ENCODE measurements around the gene SRF.

DNA sequence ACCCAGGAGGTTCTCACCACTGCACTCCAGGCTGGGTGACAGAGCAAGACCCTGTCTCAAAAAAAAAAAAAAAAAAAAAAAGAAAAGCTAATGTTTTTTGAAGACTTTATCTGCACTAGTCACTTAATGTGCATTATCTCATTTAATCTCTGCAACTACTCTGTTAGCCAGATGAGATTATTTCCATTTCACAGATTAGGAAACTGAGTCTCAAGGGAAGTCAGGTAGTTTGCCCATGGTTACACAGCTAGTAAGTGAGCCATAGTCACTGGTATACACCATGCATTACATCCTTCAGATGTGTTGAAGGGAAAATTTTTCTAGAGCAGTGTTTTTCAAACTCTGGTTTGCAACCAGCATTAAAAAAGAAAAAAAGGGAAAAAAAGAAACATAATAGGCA lies 7.2 kb upstream of the SRF start:
- TF ChIP-seq ZNF423 (CRISPR knock-in tag; IDR thresholded peaks at IDR 0.05) = no peak
- TF ChIP-seq CTCF (IDR thresholded peaks at IDR 0.05) = no peak
- TF ChIP-seq RORB (CRISPR knock-in tag; IDR thresholded peaks at IDR 0.05) = no peak
- no peak for TF ChIP-seq ETV6 (CRISPR knock-in tag; IDR thresholded peaks at IDR 0.05)
- TF ChIP-seq MXD4 (CRISPR knock-in tag; IDR thresholded peaks at IDR 0.05; ENCODE audit: borderline replicate concordance) = no peak
- no peak for TF ChIP-seq NR3C1 (CRISPR knock-in tag; conservative IDR thresholded peaks at IDR 0.05; ENCODE audit: low read depth)
- TF ChIP-seq, protein P1, sequence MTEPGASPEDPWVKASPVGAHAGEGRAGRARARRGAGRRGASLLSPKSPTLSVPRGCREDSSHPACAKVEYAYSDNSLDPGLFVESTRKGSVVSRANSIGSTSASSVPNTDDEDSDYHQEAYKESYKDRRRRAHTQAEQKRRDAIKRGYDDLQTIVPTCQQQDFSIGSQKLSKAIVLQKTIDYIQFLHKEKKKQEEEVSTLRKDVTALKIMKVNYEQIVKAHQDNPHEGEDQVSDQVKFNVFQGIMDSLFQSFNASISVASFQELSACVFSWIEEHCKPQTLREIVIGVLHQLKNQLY (CRISPR knock-in tag; IDR thresholded peaks at IDR 0.05) = no peak
- TF ChIP-seq ELF4 (CRISPR knock-in tag; IDR thresholded peaks at IDR 0.05; ENCODE audit: low read depth) = no peak
- no peak for TF ChIP-seq NFE2L1 (CRISPR knock-in tag; IDR thresholded peaks at IDR 0.05)

All from WTC11 (cell line).